A549 treated with GW870086 at 1 μM for 4 hours (cell line): ENCODE data around the gene RPAP3. TPM values are rescaled to one million over a fixed set of nuclear protein-coding genes. Genes with fewer than 3 reads are reported as not detected.

Experiments used
- total RNA-seq: library from RNA; stranded (reverse); fragments of 200-300 nt; extraction: Qiagen RNA extraction; gene quantifications from 5 replicates; pipeline ENCODE4 v1.2.3, GENCODE V29; 2022; ENCODE audit warnings: low read depth

RPAP3 gene
- total RNA-seq, result 35.8 to 46.5 TPM (median 40.8 TPM) in 5 replicates

DNA sequence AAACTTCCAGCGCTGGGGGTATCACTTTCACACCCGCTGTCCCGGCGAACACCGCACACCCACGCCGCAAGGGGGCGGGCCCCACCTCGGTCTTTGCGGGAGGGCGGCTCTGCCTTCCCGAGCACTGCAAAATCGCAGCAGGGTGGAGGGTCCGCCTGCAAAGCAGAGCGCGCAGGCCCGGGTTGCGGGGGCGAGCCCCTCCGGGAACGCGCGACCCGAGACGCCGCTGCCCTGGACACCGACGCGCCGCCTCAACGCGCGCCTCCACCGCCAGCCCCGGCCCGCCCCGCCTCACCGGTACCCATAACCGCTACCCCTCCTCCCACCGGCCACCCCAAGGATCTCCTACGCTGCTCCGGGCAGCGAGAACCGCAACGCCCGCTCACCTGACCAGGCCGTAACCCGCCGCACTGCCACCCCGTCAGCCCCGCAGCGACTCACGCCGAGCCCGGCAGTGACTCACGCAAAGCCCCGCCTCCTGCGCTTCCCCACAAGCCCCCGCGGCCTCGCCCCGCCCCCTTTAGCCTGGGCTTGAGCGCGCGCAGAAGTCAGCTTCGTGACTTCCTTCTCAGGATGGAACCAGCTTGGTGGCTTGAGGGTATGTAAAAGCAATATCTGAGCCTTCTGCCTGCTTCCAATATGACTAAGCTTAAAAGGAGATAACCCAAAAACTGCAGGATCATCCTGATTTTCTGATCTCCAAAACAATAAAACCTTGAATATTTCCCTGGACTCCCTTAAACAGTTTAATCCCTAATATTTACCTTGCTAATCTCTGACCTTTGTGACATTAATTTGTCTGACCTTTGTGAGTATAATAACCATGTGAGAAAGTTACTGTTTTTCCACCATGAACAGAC, at the start of gene RPAP3:
RPAP3 (minus strand) TSS at position 465 of the 860 bp plus-strand sequence. CDS start 3,190 bp downstream, outside the sequence.

DNA sequence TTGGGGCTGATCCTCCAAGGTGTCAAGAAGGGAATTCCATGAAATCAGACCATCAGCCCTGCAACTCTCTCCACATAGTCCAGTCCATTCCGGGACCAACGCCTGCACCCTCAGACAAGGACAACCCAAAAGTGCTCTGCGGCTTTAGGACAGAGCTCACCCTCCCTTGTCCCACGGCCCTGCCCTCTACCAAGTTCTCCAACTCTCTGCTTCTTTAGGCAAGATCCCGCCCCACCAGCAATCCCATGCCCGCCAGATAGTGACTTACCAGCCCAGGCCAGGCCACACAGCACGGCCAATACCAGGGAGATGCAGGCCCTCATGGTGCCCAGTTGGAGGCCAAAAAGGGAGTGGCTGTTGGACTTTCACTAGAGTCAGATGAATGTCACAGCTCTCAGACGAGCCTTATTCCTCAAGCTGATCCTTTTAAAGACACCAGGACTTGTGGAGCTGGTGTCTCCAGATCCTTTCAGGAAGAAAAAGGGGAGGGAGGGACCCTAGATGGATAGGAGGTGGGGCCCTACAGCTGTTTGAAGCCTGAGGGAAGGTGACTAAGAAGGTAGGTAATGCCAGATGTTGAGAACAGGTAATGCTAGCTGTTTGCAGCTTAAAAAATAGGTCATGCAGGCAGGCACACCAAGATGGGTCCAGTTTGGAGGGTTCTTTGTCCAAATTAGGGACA, 19.4 kb upstream of the RPAP3 start, which contains the start of gene ENDOU:
ENDOU (minus strand) TSS at position 400 of the 682 bp plus-strand sequence; CDS start at position 323, 77 bp downstream.

Other genes with a start within 250 kb of the RPAP3 start
- not detected in 5 replicates for gene ENDOU, start 19.5 kb upstream of the RPAP3 start, total RNA-seq
- gene RAPGEF3, start 52.9 kb upstream of the RPAP3 start, total RNA-seq, result 0.51 to 1.0 TPM (median 0.81 TPM) in 5 replicates
- 20.2 to 29.3 TPM (median 26.2 TPM) in 5 replicates for gene SLC48A1, start 67.2 kb upstream of the RPAP3 start, total RNA-seq
- 51.9 to 68.2 TPM (median 66.4 TPM) in 5 replicates for gene HDAC7, start 113.9 kb upstream of the RPAP3 start, total RNA-seq
- 2.8 to 3.8 TPM (median 3.0 TPM) in 5 replicates for gene VDR, start 199.0 kb upstream of the RPAP3 start, total RNA-seq